Natural killer cell (primary cell): Measurements from ENCODE around the gene AJM1. TPM values are rescaled to one million over a fixed set of nuclear protein-coding genes. Genes with fewer than 3 reads are reported as not detected.

Experiments
- ATAC-seq, 3 donors: fragments of 150-1000 bp in 2 of 3; fragments of 200-7000 bp in 1 of 3; cut with Tn5 transposase; 1 replicate in 1 of 3; 2 replicates in 2 of 3; pipeline ENCODE4 v1.10.0; 2021; ENCODE audit warnings: mild to moderate bottlenecking in 2 of 3, moderate library complexity in 2 of 3
- DNase-seq, 2 donors: peaks; one replicate each; pipeline versions ENCODE4 v3.0.0 to v3.0.0-alpha.2; 2013 to 2021; ENCODE audit warnings: mixed read lengths in 1 of 2
- H3K27ac ChIP-seq: one replicate; pipeline ENCODE4 v1.5.1; 2013; ENCODE audit warnings: mild to moderate bottlenecking, low read length
- H3K27me3 ChIP-seq: one replicate; pipeline ENCODE4 v1.6.1; 2013; ENCODE audit warnings: low read length; ENCODE audit not compliant: control insufficient read depth, insufficient read depth
- H3K36me3 ChIP-seq: one replicate; pipeline ENCODE4 v1.6.1; 2013; ENCODE audit warnings: low read length; ENCODE audit not compliant: control insufficient read depth, insufficient read depth
- H3K4me1 ChIP-seq: one replicate; pipeline ENCODE4 v1.6.1; 2013; ENCODE audit warnings: low read length; ENCODE audit not compliant: control insufficient read depth, insufficient read depth
- H3K4me3 ChIP-seq: one replicate; pipeline ENCODE4 v1.5.1; 2013; ENCODE audit warnings: low read length
- H3K9me3 ChIP-seq: one replicate; pipeline ENCODE4 v1.6.1; 2013; ENCODE audit warnings: low read length; ENCODE audit not compliant: control insufficient read depth, insufficient read depth
- H3K27ac Mint-ChIP-seq, 2 donors: one replicate each; pipeline ENCODE4 v1.8.0; 2022; ENCODE audit warnings: mild to moderate bottlenecking in 2 of 2, mixed read lengths in 2 of 2, moderate library complexity in 1 of 2
- H3K27me3 Mint-ChIP-seq, 2 donors: one replicate each; pipeline ENCODE4 v1.8.0; 2022; ENCODE audit warnings: low read depth in 2 of 2, mixed read lengths in 2 of 2
- H3K36me3 Mint-ChIP-seq: one replicate; pipeline ENCODE4 v1.8.0; 2022; ENCODE audit warnings: mixed read lengths
- H3K4me1 Mint-ChIP-seq, 2 donors: one replicate each; pipeline ENCODE4 v1.8.0; 2022; ENCODE audit warnings: mixed read lengths in 2 of 2
- H3K4me3 Mint-ChIP-seq: one replicate; pipeline ENCODE4 v1.8.0; 2022; ENCODE audit warnings: mild to moderate bottlenecking, moderate library complexity, mixed read lengths
- H3K9me3 Mint-ChIP-seq, 2 donors: one replicate each; pipeline ENCODE4 v1.8.0; 2022; ENCODE audit warnings: mixed read lengths in 2 of 2
- WGBS: methylation state at CpG from one replicate; pipeline ENCODE4 v1.1.7; 2013; ENCODE audit warnings: missing lambda C conversion rate; ENCODE audit not compliant: insufficient coverage; 5-methylcytosine and 5-hydroxymethylcytosine counted together
- intact Hi-C: fragments of 100-400 bp; cut with micrococcal nuclease; formaldehyde crosslinking; loops from one replicate; pipeline ENCODE4 v1.14.2; 2022
- total RNA-seq, 4 donors: library from RNA; stranded (reverse); fragments of 120-200 nt in 1 of 4; gene quantifications; one replicate each; pipeline versions ENCODE4 v1.2.3 to v1.2.4, GENCODE V29; 2013 to 2022
- TF ChIP-seq, protein P1 (sequence below): fragments of 200-600 bp; IDR thresholded peaks from one replicate; pipeline ENCODE4 v1.8.0; 2022; ENCODE audit warnings: antibody characterized with exemption

AJM1 gene
- total RNA-seq, 3 donors from 2014 or later (not counting 1 experiment from before 2014, with no cell fraction given): 26.6 to 35.6 (median 31.5) TPM

- Histone ChIP-seq H3K4me3 (no peak overlapping the region), H3K27ac (no peak overlapping the region), H3K27me3 (no peaks in the 10 kb centered on the region), H3K4me1 (no peaks in the 10 kb centered on the region), H3K9me3 (no peaks in the 10 kb centered on the region), H3K36me3 (peaks cover 40% of the 10 kb centered on the region)
- 97% methylated on average over 31 of the region's 31 CpGs for WGBS
- Mint-ChIP-seq H3K27ac (no peak overlapping the region), H3K4me1 (no peaks in the 10 kb centered on the region), H3K36me3 (no peaks in the 10 kb centered on the region), H3K9me3 (no peaks in the 10 kb centered on the region), H3K27me3 (no peaks in the 10 kb centered on the region), H3K4me3 (no peak overlapping the region)
- TF ChIP-seq, protein P1, sequence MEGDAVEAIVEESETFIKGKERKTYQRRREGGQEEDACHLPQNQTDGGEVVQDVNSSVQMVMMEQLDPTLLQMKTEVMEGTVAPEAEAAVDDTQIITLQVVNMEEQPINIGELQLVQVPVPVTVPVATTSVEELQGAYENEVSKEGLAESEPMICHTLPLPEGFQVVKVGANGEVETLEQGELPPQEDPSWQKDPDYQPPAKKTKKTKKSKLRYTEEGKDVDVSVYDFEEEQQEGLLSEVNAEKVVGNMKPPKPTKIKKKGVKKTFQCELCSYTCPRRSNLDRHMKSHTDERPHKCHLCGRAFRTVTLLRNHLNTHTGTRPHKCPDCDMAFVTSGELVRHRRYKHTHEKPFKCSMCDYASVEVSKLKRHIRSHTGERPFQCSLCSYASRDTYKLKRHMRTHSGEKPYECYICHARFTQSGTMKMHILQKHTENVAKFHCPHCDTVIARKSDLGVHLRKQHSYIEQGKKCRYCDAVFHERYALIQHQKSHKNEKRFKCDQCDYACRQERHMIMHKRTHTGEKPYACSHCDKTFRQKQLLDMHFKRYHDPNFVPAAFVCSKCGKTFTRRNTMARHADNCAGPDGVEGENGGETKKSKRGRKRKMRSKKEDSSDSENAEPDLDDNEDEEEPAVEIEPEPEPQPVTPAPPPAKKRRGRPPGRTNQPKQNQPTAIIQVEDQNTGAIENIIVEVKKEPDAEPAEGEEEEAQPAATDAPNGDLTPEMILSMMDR: no peak
- ATAC-seq: no peak
- intact Hi-C loops: no loop called here
- DNase-seq: no peak
Observed at GRCh38 chr9:136828474-136829140, 13.7 kb upstream of the AJM1 start.

DNA sequence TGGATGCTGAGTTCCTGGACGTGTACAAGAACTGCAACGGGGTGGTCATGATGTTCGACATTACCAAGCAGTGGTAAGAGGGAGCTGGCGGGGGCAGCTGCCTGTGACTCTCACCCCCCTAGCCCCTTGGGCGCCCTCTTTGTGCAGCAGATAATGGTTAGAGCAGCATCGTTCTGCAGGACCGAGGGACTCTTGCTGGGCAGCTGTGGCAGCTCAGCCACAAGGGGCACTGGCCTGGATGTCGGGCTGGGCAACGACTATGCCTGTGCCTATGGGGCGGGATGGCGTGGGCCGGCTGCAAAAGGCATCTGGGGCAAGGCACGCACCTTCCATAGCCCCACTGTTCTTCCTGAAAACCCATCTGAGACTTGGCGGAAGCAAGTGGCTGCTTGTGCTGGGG, 12.9 kb upstream of the AJM1 start:
- no peaks in the 10 kb centered on the region for H3K4me1 ChIP-seq
- intact Hi-C loops: no loop called here
- H3K36me3 Mint-ChIP-seq: no peaks in the 10 kb centered on the region
- TF ChIP-seq, protein P1: no peak
- ATAC-seq (no peak), DNase-seq (no peak)
- H3K27me3 Mint-ChIP-seq: no peaks in the 10 kb centered on the region
- H3K9me3 ChIP-seq: no peaks in the 10 kb centered on the region
- no peak overlapping the region for H3K4me3 Mint-ChIP-seq
- no peak overlapping the region for H3K4me3 ChIP-seq
- no peaks in the 10 kb centered on the region for H3K9me3 Mint-ChIP-seq
- 97% methylated on average over 14 of the region's 14 CpGs for WGBS
- H3K27ac Mint-ChIP-seq: no peak overlapping the region
- H3K27me3 ChIP-seq: no peaks in the 10 kb centered on the region
- H3K4me1 Mint-ChIP-seq: no peaks in the 10 kb centered on the region
- no peak overlapping the region for H3K27ac ChIP-seq
- H3K36me3 ChIP-seq: peaks cover 35% of the 10 kb centered on the region

DNA sequence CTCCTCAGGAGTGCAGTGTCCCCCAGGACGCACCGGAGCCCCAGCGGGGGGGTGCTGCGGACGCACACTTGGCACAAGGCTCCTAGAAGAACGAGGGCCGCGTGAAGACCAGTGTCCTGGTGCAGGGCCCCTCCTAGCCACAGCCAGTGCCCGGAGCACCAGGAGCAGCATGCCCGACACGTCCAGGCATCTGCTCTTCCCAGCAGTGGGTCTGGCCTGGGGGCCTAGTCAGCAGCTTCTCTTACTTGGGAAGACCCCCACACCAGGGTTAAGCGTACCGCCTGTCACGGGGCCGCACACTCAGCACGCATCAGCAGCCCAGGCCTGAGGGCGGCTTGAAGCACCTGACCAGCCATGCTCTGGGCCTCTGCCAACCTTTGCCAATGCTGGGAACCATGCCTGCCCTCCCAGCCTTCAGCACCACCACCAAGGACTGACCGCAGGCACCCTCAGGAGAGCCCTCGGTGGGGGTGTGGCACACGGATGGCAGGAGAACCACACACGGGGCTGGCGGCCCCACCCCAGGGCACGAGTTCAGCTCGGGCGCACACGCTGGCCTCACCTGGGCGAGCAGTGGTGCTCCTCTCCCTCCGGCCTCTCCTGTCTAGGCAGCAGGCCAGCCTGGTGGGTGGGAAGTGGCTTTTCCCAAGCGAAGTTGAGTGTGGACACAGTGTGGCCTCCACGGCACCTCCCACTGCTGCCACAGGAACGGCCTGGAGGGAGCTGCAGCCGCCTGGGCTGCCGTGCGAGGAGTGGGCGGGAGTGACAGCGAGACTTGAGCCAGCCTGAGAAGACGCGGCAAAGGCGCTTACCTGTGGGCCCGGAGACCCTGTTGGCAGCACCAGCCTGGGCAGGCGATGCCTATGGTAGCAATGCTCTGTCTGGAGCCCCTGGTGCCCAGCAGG, 12.0 kb upstream of the AJM1 start:
- Histone ChIP-seq H3K9me3 (no peaks in the 10 kb centered on the region), H3K4me1 (no peaks in the 10 kb centered on the region), H3K4me3 (no peak overlapping the region), H3K27ac (no peak overlapping the region), H3K36me3 (peaks cover 35% of the 10 kb centered on the region), H3K27me3 (no peaks in the 10 kb centered on the region)
- TF ChIP-seq, protein P1: no peak
- Mint-ChIP-seq H3K27ac (no peak overlapping the region), H3K27me3 (no peaks in the 10 kb centered on the region), H3K4me1 (no peaks in the 10 kb centered on the region), H3K9me3 (no peaks in the 10 kb centered on the region), H3K36me3 (no peaks in the 10 kb centered on the region), H3K4me3 (no peak overlapping the region)
- no peak for ATAC-seq
- WGBS: 96% methylated on average over 41 of the region's 41 CpGs
- DNase-seq: no peak
- intact Hi-C loops: no loop called here
